Vagina (tissue), 2 donors: ENCODE data around the gene FAIM2.

ENCODE experiments used
- POLR2A ChIP-seq, 2 donors: fragments of 450-650 bp; IDR thresholded peaks; one replicate each; pipeline ENCODE4 v1.6.1; 2017; ENCODE audit warnings: antibody characterized with exemption in 2 of 2, mild to moderate bottlenecking in 2 of 2, moderate library complexity in 2 of 2
- POLR2AphosphoS5 ChIP-seq, 2 donors: sonication (generic); formaldehyde crosslinking; IDR thresholded peaks; one replicate each; pipeline ENCODE4 v1.9.0; 2017; ENCODE audit warnings: antibody characterized with exemption in 2 of 2, mild to moderate bottlenecking in 2 of 2, low read depth in 1 of 2; ENCODE audit not compliant: insufficient read depth in 1 of 2
- TF ChIP-seq, protein P1 (sequence below), 3 experiments: fragments of 450-650 bp in 2 of 3; fragments of 200-600 bp in 1 of 3; sonication (generic) in 1 of 3; IDR thresholded peaks; one replicate each; pipeline ENCODE4 v1.5.1; 2017 to 2019; ENCODE audit warnings: antibody characterized with exemption in 3 of 3, mild to moderate bottlenecking in 2 of 3, moderate library complexity in 2 of 3

DNA sequence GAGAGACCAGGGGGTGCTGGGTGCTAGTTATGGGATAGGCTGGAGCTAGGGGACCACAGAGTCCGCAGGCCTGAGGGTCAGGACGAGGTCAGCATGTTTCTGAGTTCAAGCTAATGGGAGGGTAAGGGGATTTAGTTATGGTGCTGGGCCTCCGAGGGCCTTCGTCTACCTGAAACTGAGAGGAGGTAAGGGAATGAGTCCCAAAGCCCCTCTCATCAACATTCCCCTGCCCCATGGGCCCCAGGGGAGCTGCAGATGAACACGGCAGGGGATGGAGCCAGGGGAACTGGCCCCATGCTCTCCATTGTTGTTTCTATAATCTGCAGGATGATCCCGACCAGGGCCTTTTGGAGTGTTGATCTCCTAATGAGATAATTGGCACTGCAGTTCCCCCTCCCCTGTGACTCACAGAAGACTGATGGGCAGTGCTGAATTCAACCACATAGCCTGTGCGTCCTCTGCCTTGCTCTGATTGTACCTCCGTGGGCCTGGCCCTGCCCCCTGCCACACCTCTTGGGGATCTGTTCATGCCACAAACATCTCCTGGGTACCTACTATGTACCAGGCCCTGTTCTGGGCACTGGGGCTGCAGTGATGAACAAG lies 21.4 kb downstream of the FAIM2 start:
- TF ChIP-seq, protein P1, sequence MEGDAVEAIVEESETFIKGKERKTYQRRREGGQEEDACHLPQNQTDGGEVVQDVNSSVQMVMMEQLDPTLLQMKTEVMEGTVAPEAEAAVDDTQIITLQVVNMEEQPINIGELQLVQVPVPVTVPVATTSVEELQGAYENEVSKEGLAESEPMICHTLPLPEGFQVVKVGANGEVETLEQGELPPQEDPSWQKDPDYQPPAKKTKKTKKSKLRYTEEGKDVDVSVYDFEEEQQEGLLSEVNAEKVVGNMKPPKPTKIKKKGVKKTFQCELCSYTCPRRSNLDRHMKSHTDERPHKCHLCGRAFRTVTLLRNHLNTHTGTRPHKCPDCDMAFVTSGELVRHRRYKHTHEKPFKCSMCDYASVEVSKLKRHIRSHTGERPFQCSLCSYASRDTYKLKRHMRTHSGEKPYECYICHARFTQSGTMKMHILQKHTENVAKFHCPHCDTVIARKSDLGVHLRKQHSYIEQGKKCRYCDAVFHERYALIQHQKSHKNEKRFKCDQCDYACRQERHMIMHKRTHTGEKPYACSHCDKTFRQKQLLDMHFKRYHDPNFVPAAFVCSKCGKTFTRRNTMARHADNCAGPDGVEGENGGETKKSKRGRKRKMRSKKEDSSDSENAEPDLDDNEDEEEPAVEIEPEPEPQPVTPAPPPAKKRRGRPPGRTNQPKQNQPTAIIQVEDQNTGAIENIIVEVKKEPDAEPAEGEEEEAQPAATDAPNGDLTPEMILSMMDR (IDR thresholded peaks at IDR 0.05): no peak
- no peak for TF ChIP-seq POLR2AphosphoS5 (IDR thresholded peaks at IDR 0.05; ENCODE audit: insufficient read depth in 1 of 2, low read depth in 1 of 2)
- TF ChIP-seq POLR2A (IDR thresholded peaks at IDR 0.05): no peak
